ENCODE measurements around the gene TNIP1. TPM values are rescaled to one million over a fixed set of nuclear protein-coding genes. Genes with fewer than 3 reads are reported as not detected.

TNIP1 gene
- polyA plus RNA-seq, 1 experiment = 42.6 TPM

GRCh38 chr5:151110992-151111391, 30.2 kb upstream of the TNIP1 start:
- ChIA-PET CTCF (interaction anchor here (1.7 to 8.6 kb wide), 3 partner anchors 15 to 63 kb away, joined by 8 to 526 read pairs (median 18); no protein-coding TSS in a partner anchor), POLR2A (interaction anchor here (0.6 to 0.9 kb wide), 2 partner anchors 9 to 39 kb away, joined by 3 read pairs; no protein-coding TSS in a partner anchor)
- Histone ChIP-seq H3K27ac (ENCODE audit: low read depth, low read length) (no peak overlapping the region), H3K4me3 (ENCODE audit: low read depth, low read length) (no peak overlapping the region), H3K27me3 (ENCODE audit: control insufficient read depth, insufficient read depth, low read length) (no peaks in the 10 kb centered on the region), H3K9me3 (ENCODE audit: control insufficient read depth, insufficient read depth, low read length) (no peaks in the 10 kb centered on the region)
- no peak for TF ChIP-seq CTCF (IDR thresholded peaks at IDR 0.05; ENCODE audit: low read depth, low read length)
- DNase-seq (ENCODE audit: low read depth, low spot score) = no peak

- H3K27me3 ChIP-seq (ENCODE audit: control insufficient read depth, insufficient read depth, low read length) = no peaks in the 10 kb centered on the region
- no peak for TF ChIP-seq CTCF (IDR thresholded peaks at IDR 0.05; ENCODE audit: low read depth, low read length)
- H3K4me3 ChIP-seq (ENCODE audit: low read depth, low read length) = no peak overlapping the region
- H3K9me3 ChIP-seq (ENCODE audit: control insufficient read depth, insufficient read depth, low read length) = no peaks in the 10 kb centered on the region
- CTCF ChIA-PET = interaction anchor here (0.5 to 3.0 kb wide), 4 partner anchors 8 to 62 kb away, joined by 3 to 18 read pairs (median 12); no protein-coding TSS in a partner anchor
- no peak overlapping the region for H3K27ac ChIP-seq (ENCODE audit: low read depth, low read length)
- no peak for DNase-seq (ENCODE audit: low read depth, low spot score)
- POLR2A ChIA-PET = interaction anchor here (0.6 to 1.1 kb wide), 3 partner anchors 8 to 17 kb away, joined by 3 to 5 read pairs (median 3); no protein-coding TSS in a partner anchor
These were observed 29.4 kb upstream of the TNIP1 start for GRCh38 chr5:151110122-151110681.

GRCh38 chr5:151108566-151108965, 27.7 kb upstream of the TNIP1 start:
- POLR2A ChIA-PET = no interaction called here
- DNase-seq (ENCODE audit: low read depth, low spot score) = no peak
- Histone ChIP-seq H3K4me3 (ENCODE audit: low read depth, low read length) (no peak overlapping the region), H3K9me3 (ENCODE audit: control insufficient read depth, insufficient read depth, low read length) (no peaks in the 10 kb centered on the region), H3K27ac (ENCODE audit: low read depth, low read length) (no peak overlapping the region), H3K27me3 (ENCODE audit: control insufficient read depth, insufficient read depth, low read length) (no peaks in the 10 kb centered on the region)
- no peak for TF ChIP-seq CTCF (IDR thresholded peaks at IDR 0.05; ENCODE audit: low read depth, low read length)
- CTCF ChIA-PET = interaction anchor here (1.0 to 3.0 kb wide), 5 partner anchors 18 to 107 kb away, joined by 3 to 18 read pairs (median 5); no protein-coding TSS in a partner anchor

GRCh38 chr5:151107738-151108520, 27.1 kb upstream of the TNIP1 start:
- Histone ChIP-seq H3K27ac (ENCODE audit: low read depth, low read length) (no peak overlapping the region), H3K27me3 (ENCODE audit: control insufficient read depth, insufficient read depth, low read length) (no peaks in the 10 kb centered on the region), H3K4me3 (ENCODE audit: low read depth, low read length) (no peak overlapping the region), H3K9me3 (ENCODE audit: control insufficient read depth, insufficient read depth, low read length) (no peaks in the 10 kb centered on the region)
- DNase-seq (ENCODE audit: low read depth, low spot score) = no peak
- POLR2A ChIA-PET = no interaction called here
- no peak for TF ChIP-seq CTCF (IDR thresholded peaks at IDR 0.05; ENCODE audit: low read depth, low read length)
- CTCF ChIA-PET = interaction anchor here (0.6 to 4.2 kb wide), 9 partner anchors 7 to 106 kb away, joined by 3 to 26 read pairs (median 6); no protein-coding TSS in a partner anchor

GRCh38 chr5:151107084-151107483, 26.2 kb upstream of the TNIP1 start:
- POLR2A ChIA-PET = no interaction called here
- no peak for TF ChIP-seq CTCF (IDR thresholded peaks at IDR 0.05; ENCODE audit: low read depth, low read length)
- Histone ChIP-seq H3K27ac (ENCODE audit: low read depth, low read length) (peak overlapping the region; percentile 11), H3K9me3 (ENCODE audit: control insufficient read depth, insufficient read depth, low read length) (no peaks in the 10 kb centered on the region), H3K27me3 (ENCODE audit: control insufficient read depth, insufficient read depth, low read length) (no peaks in the 10 kb centered on the region), H3K4me3 (ENCODE audit: low read depth, low read length) (no peak overlapping the region)
- CTCF ChIA-PET = interaction anchor here (1.1 to 4.2 kb wide), 3 partner anchors 8 to 19 kb away, joined by 6 to 26 read pairs (median 7); no protein-coding TSS in a partner anchor
- DNase-seq (ENCODE audit: low read depth, low spot score) = no peak

All from AG04450 (cell line).